Endothelial cell of umbilical vein (primary cell): ENCODE results near the gene CHN2.

Source experiments
- CTCF ChIP-seq, 2 donors: IDR thresholded peaks; 1 replicate in 1 of 2; 2 replicates in 1 of 2; pipeline ENCODE4 v1.5.1; 2011; ENCODE audit warnings: low read length in 2 of 2, mild to moderate bottlenecking in 2 of 2, moderate library complexity in 2 of 2, control low read depth in 1 of 2, inconsistent platforms in 1 of 2, low read depth in 1 of 2; ENCODE audit not compliant: insufficient read depth in 1 of 2; ENCODE audit errors: extremely low read depth in 1 of 2
- EZH2 ChIP-seq: IDR thresholded peaks from 2 replicates; pipeline ENCODE4 v1.6.1; 2012; ENCODE audit warnings: borderline replicate concordance, low read depth, mild to moderate bottlenecking, moderate library complexity, low read length, inconsistent platforms; ENCODE audit not compliant: severe bottlenecking
- FOS ChIP-seq: IDR thresholded peaks from 2 replicates; pipeline ENCODE4 v1.6.1; 2011; ENCODE audit warnings: mild to moderate bottlenecking, low read length, moderate library complexity, borderline replicate concordance; ENCODE audit not compliant: insufficient read depth
- GATA2 ChIP-seq: IDR thresholded peaks from 2 replicates; pipeline ENCODE4 v1.7.0; 2011; ENCODE audit warnings: low read depth, mild to moderate bottlenecking, moderate library complexity, mixed read lengths, low read length; ENCODE audit not compliant: insufficient read length, insufficient read depth
- JUN ChIP-seq: IDR thresholded peaks from 2 replicates; pipeline ENCODE4 v1.6.1; 2011; ENCODE audit warnings: borderline replicate concordance, low read depth; ENCODE audit not compliant: insufficient read length, insufficient read depth
- MAX ChIP-seq: IDR thresholded peaks from 2 replicates; pipeline ENCODE4 v1.6.1; 2011; ENCODE audit not compliant: insufficient read depth, insufficient read length
- MYC ChIP-seq: IDR thresholded peaks from one replicate; pipeline ENCODE4 v1.6.1; 2011; ENCODE audit warnings: mild to moderate bottlenecking, low read depth, low read length
- POLR2A ChIP-seq: IDR thresholded peaks from 2 replicates; pipeline ENCODE4 v1.6.1; 2012; ENCODE audit warnings: low read depth, mild to moderate bottlenecking, control low read depth, low read length
- POLR2AphosphoS5 ChIP-seq: IDR thresholded peaks from 2 replicates; pipeline ENCODE4 v1.6.1; 2012; ENCODE audit warnings: low read depth, mild to moderate bottlenecking, control low read depth, low read length, moderate library complexity; ENCODE audit not compliant: insufficient read depth

GRCh38 chr7:29328045-29328444 is 133.5 kb downstream of the CHN2 start:
- no peak for TF ChIP-seq CTCF (IDR thresholded peaks at IDR 0.05; ENCODE audit: extremely low read depth in 1 of 2, insufficient read depth in 1 of 2, low read depth in 1 of 2, low read length in 2 of 2)
- TF ChIP-seq POLR2A, result no peak
- TF ChIP-seq EZH2, result no peak
- no peak for TF ChIP-seq JUN
- no peak for TF ChIP-seq GATA2
- no peak for TF ChIP-seq POLR2AphosphoS5
- TF ChIP-seq MAX, result no peak
- TF ChIP-seq MYC, result no peak
- TF ChIP-seq FOS, result no peak
